Psoas muscle (tissue), 8 donors: ENCODE measurements around the gene IFNL2. TPM values are rescaled to one million over a fixed set of nuclear protein-coding genes. Genes with fewer than 3 reads are reported as not detected.
"Not testable (repeated sequence)": the region's sequence is repeated elsewhere in the genome, so short reads cannot be mapped to it uniquely, and the experiment has no call there.

Source experiments
- ATAC-seq, 4 donors: fragments of 200-7000 bp; cut with Tn5 transposase; one replicate each; pipeline ENCODE4 v1.9.1; 2020; ENCODE audit warnings: moderate library complexity in 3 of 4, mild to moderate bottlenecking in 2 of 4
- DNase-seq, 2 donors: peaks; one replicate each; pipeline ENCODE4 v3.0.0-alpha.2; 2020
- H3K27ac ChIP-seq: fragments of 200-600 bp; one replicate; pipeline ENCODE4 v1.8.0; 2022
- H3K27me3 ChIP-seq, 3 donors: fragments of 200-600 bp in 1 of 3; one replicate each; pipeline versions ENCODE4 v1.6.1 to v1.8.0; 2013 to 2022; ENCODE audit warnings: low read length in 2 of 3, mild to moderate bottlenecking in 2 of 3, moderate library complexity in 1 of 3; ENCODE audit not compliant: insufficient read depth in 3 of 3
- H3K36me3 ChIP-seq, 2 donors: fragments of 200-600 bp in 1 of 2; one replicate each; pipeline versions ENCODE4 v1.6.1 to v1.8.0; 2013 to 2022; ENCODE audit warnings: low read depth in 1 of 2, mild to moderate bottlenecking in 1 of 2, moderate library complexity in 1 of 2; ENCODE audit not compliant: insufficient read depth in 1 of 2
- H3K4me1 ChIP-seq: fragments of 200-600 bp; one replicate; pipeline ENCODE4 v1.8.0; 2022
- H3K4me3 ChIP-seq: fragments of 200-600 bp; one replicate; pipeline ENCODE4 v1.8.0; 2022; ENCODE audit warnings: mild to moderate bottlenecking
- H3K9me3 ChIP-seq: fragments of 200-600 bp; one replicate; pipeline ENCODE4 v1.8.0; 2022
- WGBS, 3 donors: extraction: QIAGEN DNeasy Blood & Tissue Kit; methylation state at CpG; one replicate each; pipeline versions ENCODE4 v1.1.6 to v1.1.7; 2013; 5-methylcytosine and 5-hydroxymethylcytosine counted together
- intact Hi-C, 2 donors: fragments of 100-400 bp; cut with DNase I; formaldehyde crosslinking; loops; one replicate each; pipeline versions ENCODE4 v1.11.0 to v1.14.2; 2022
- polyA plus RNA-seq, 3 donors: library from polyadenylated mRNA; stranded (reverse); fragments of 200-250 nt; gene quantifications; one replicate each; pipeline ENCODE4 v1.2.3, GENCODE V29; 2013
- total RNA-seq, 4 donors: library from RNA; stranded (reverse); fragmentation: NEBNext Ultra II Directional in 2 of 4; extraction: Animal tissue kit (Norgen Biotek cat#: 25700) in 2 of 4; gene quantifications; one replicate each; pipeline versions ENCODE4 v1.2.1 to v1.2.4, GENCODE V29; 2021 to 2023
- TF ChIP-seq, protein P1 (sequence below): fragments of 200-600 bp; IDR thresholded peaks from one replicate; pipeline ENCODE4 v1.8.0; 2022; ENCODE audit warnings: antibody characterized with exemption
- donor health status: healthy with polysubstance abuse.
- donor health status: DM: no; HTN: no; CAD: no; lungs with moderate emphysema.
- donor health status: Bipolar disorder and iron deficiency.
- donor health status: healthy.
- donor health status: DM: yes; HTN: yes; CAD: no.
- donor health status: DM: no; HTN: no; CAD: no.
- donor health status: DM: no; HTN: no; CAD: no.
- donor health status: DM: yes; HTN: yes; CAD: no.

IFNL2 gene
- total and polyA plus RNA-seq, 7 donors: not detected

DNA sequence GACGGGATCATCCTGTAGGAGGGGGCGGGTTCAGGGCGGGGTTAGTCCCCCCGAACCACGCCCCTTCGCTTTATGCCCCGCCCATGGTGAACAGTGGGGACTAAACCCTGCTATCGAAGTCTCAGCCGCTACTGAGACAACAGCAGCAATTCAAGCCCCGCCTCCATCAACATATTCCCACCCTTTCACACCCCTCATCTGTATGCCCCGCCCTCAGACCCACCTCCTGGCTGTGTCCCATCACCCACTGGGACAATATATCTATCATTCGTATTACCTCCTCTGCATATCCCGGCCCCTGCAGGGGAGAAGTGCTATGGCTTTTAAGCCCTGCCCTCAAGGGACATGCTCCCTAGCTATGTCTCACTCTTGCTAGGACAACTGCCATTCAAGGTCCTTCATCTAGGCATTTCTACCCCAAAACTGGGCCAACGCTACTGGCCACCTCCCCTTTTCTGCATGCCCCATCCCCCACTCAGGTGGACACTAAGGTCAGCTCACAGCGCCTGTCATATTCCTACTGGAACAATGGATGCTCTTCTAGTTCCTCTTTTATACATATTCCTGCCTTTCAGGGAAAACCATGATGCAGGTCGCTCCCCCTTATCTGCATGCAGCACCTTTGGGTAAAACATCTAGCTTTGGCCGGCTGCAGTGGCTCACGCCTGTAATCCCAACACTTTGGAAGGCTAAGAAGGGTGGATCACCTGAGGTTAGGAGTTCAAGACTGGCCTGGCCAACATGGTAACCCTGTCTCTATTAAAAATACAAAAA lies 40.5 kb downstream of the IFNL2 start:
- intact Hi-C loops: no loop called here
- ATAC-seq: no peak
- DNase-seq: no peak
- no peak overlapping the region for H3K4me3 ChIP-seq
- peaks cover 0 to 58% (median 27%) of the 10 kb centered on the region in 3 donors for H3K27me3 ChIP-seq
- 37 to 45% (median 44%) methylated on average over 18 of the region's 18 CpGs for WGBS, 3 donors
- TF ChIP-seq, protein P1, sequence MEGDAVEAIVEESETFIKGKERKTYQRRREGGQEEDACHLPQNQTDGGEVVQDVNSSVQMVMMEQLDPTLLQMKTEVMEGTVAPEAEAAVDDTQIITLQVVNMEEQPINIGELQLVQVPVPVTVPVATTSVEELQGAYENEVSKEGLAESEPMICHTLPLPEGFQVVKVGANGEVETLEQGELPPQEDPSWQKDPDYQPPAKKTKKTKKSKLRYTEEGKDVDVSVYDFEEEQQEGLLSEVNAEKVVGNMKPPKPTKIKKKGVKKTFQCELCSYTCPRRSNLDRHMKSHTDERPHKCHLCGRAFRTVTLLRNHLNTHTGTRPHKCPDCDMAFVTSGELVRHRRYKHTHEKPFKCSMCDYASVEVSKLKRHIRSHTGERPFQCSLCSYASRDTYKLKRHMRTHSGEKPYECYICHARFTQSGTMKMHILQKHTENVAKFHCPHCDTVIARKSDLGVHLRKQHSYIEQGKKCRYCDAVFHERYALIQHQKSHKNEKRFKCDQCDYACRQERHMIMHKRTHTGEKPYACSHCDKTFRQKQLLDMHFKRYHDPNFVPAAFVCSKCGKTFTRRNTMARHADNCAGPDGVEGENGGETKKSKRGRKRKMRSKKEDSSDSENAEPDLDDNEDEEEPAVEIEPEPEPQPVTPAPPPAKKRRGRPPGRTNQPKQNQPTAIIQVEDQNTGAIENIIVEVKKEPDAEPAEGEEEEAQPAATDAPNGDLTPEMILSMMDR: no peak
- H3K36me3 ChIP-seq: no peaks in the 10 kb centered on the region
- no peaks in the 10 kb centered on the region for H3K9me3 ChIP-seq
- no peak overlapping the region for H3K27ac ChIP-seq
- H3K4me1 ChIP-seq: no peaks in the 10 kb centered on the region

DNA sequence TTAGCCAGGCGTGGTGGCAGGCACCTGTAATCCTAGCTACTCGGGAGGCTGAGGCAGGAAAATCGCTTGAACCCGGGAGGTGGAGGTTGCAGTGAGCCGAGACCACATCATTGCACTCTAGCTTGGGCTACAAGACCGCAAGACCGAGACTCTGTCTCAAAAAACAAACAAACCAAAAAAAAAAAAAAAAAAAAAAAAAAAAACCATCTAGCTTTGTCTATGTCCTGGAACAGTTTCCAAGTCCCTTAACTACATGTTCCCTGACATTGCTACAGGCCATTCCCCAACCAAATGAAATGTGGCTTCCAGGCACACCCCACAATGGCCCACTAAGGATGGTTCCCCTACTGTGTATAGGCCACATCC lies 41.1 kb downstream of the IFNL2 start:
- H3K27ac ChIP-seq, DNase-seq, H3K4me1 ChIP-seq, H3K4me3 ChIP-seq, H3K36me3 ChIP-seq, intact Hi-C loops, H3K9me3 ChIP-seq, ATAC-seq: not testable (repeated sequence)
- 93 to 97% (median 95%) methylated on average over 7 of the region's 7 CpGs for WGBS, 3 donors
- H3K27me3 ChIP-seq: peaks cover 0 to 52% (median 28%) of the 10 kb centered on the region in 3 donors

DNA sequence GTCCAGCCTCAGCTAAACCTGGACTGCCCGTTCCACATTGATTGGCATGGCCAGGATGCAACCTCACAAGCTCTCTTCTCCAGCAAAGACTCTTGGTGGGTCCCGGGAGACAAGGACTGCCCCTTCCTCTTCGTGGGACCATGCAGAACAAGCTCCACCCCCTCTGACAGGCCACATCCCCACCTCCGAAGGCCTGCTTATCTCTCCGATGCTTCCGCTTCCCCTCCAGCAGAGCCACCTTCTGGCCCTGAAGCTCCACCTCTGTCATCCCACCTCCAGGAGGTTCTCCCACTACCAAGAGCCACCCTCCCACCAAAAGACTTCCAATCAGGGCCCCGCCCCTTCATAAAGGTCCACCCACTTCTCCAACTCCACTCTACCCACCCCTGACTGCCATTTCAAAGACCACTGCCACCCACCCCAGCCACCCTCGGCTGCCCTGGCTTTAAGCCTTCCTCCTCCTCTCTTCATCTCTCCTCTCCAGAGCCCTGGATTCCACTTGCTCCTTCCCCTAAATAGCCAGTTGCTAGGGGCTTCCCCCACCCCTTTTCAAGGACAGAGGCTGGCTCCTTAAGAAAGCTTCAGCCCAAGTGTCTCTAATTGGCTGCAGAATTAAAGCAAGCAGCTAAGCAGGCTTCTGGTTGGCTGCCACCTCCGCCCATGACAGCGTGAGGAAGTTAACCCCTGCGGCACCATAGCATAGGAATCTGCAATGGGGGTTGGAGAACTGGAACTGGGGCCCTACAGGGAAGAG lies 42.5 kb downstream of the IFNL2 start:
- no peaks in the 10 kb centered on the region for H3K36me3 ChIP-seq
- peaks cover 0 to 38% (median 25%) of the 10 kb centered on the region in 3 donors for H3K27me3 ChIP-seq
- TF ChIP-seq, protein P1: no peak
- H3K4me3 ChIP-seq: no peak overlapping the region
- no peaks in the 10 kb centered on the region for H3K4me1 ChIP-seq
- ATAC-seq: no peak
- intact Hi-C loops: no loop called here
- no peak overlapping the region for H3K27ac ChIP-seq
- H3K9me3 ChIP-seq: no peaks in the 10 kb centered on the region
- no peak for DNase-seq
- WGBS, 3 donors: 55 to 66% (median 56%) methylated on average over 11 of the region's 11 CpGs

DNA sequence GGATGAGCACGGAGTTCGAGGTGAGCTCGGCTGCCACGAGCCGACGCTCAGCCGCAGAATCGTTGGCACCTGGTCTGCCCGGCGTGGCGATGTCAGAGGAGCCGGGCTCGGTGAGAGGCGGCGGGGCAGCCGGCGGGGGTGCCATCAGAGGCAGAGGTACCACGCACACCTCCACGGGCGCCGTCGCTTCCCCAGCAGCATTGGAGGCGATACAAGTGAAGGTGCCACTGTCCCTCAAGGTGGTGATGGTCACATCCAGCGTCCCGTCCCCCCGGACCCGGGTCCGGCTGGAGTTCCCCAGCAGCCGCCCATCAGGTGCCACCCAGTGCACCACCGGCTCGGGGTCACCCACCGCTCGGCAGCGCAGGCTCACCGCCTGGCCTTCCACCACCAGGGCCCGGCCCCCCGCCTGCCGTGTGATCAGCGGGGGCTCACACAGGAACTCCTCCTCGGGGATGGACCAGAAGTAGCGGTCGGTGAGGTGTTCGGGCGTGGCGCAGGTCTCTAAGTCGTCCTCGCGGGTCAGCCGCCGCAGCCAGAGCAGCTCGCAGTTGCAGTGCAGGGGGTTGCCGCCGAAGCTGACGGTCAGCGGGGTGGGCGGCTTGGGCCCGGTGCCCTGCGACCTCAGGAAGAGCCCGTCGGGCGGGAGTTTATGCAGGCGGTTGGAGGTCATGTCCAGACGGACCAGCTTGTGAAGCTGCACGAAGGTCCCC lies 46.0 kb downstream of the IFNL2 start:
- intact Hi-C loops: no loop called here
- Histone ChIP-seq H3K27me3 (peaks cover 0 to 16% (median 6%) of the 10 kb centered on the region in 3 donors), H3K4me3 (no peak overlapping the region), H3K9me3 (no peaks in the 10 kb centered on the region), H3K4me1 (no peaks in the 10 kb centered on the region), H3K27ac (no peak overlapping the region), H3K36me3 (no peaks in the 10 kb centered on the region)
- no peak for ATAC-seq
- 93 to 96% (median 94%) methylated on average over 59 to 64 of the region's 64 CpGs for WGBS, 3 donors
- peak in 1 of 2 donors; percentile 46 for DNase-seq
- TF ChIP-seq, protein P1: no peak

DNA sequence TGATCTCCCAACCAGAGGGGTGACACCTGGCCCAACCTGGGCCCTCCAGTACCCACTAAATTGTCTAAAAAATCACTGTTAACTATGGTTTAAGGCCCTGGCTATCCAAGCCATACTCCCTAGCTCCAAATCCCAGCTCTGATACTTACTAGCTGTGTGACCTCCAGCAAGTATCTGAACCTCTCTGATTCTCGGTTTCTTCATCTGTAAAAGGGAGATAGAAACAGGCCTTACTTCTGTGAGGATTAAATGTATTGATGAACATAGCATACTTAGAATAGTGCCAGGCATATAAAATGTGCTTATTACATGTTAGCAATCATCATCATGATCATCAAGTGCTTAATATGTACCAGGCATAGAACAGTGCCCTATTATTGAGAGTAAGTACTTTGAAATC lies 47.7 kb downstream of the IFNL2 start:
- Histone ChIP-seq H3K27ac (no peak overlapping the region), H3K27me3 (peaks cover 0 to 29% (median 6%) of the 10 kb centered on the region in 3 donors), H3K4me3 (no peak overlapping the region), H3K9me3 (no peaks in the 10 kb centered on the region), H3K4me1 (no peaks in the 10 kb centered on the region), H3K36me3 (no peaks in the 10 kb centered on the region)
- TF ChIP-seq, protein P1: no peak
- ATAC-seq (no peak), DNase-seq (no peak)
- intact Hi-C loops: no loop called here
- 93 to 100% (median 97%) methylated on average over 1 of the region's 1 CpG for WGBS, 3 donors
